ENCODE data around the gene MYLIP.

Gene MYLIP

GRCh38 chr6:16139556-16139955 is 10.7 kb downstream of the MYLIP start:
- DNase-seq (ENCODE audit: low read depth, low spot score): no peak

DNA sequence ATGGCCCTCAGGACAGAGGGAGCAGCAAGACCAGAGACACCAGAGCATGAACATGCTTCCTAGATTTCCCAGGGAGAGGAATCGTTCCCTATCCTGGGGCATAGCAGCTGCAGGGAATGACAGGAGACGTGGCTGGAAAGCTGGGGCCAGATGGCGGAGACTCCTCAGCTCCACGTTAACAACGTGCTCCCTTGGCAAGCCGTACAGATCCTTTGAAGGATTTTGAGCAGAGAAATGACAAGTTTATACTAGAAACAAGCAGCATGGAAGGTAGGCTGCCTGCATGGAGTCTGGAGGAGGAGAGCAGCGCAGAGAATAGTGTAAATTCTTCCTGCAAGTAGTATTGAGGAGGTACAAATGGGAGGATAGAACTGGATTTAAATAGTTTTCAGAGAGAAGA is 11.7 kb downstream of the MYLIP start:
- no peak for DNase-seq (ENCODE audit: low read depth, low spot score)

DNA sequence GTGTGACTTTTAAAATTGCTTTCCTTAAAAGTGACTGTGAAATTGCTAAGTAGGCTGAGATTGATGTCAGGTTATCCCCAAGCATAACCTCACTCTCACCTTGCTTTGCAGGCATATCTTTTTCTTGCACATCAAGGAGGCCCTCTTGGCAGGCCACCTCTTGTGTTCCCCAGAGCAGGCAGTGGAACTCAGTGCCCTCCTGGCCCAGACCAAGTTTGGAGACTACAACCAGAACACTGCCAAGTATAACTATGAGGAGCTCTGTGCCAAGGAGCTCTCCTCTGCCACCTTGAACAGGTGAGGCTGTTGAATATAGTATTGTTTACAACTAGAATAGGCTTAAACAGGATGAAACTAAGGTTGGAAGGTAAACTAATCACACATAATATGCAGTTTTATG is 12.6 kb downstream of the MYLIP start:
- DNase-seq (ENCODE audit: low read depth, low spot score): no peak

- no peak for DNase-seq (ENCODE audit: low read depth, low spot score)
Measured at GRCh38 chr6:16145038-16145437, 16.2 kb downstream of the MYLIP start.

GRCh38 chr6:16146028-16146427 is 17.1 kb downstream of the MYLIP start:
- no peak for DNase-seq (ENCODE audit: low read depth, low spot score)

GRCh38 chr6:16146527-16146955 is 17.7 kb downstream of the MYLIP start:
- no peak for DNase-seq (ENCODE audit: low read depth, low spot score)

GRCh38 chr6:16148498-16148897 is 19.6 kb downstream of the MYLIP start:
- no peak for DNase-seq (ENCODE audit: low read depth, low spot score)

DNA sequence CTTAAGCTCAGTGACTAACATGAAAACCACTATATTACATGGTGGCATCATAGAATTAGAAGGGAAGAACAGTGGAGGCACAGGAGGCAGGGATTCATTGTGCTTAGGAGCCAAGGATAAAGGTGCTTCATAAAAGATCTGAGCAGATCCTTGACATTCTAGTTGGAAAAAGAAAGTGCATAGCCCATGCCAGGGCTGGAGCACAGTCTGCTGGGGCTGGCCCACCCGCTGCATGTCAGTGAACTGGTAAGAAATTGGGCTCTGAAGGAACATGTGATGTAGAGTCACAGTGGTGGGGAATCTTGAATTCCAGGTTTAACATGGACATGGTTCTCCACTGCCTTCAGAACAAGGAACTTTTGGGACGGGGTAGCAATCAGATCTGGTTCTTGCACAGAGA is 20.4 kb downstream of the MYLIP start:
- DNase-seq (ENCODE audit: low read depth, low spot score): no peak

GRCh38 chr6:16150098-16150497 is 21.2 kb downstream of the MYLIP start:
- no peak for DNase-seq (ENCODE audit: low read depth, low spot score)

GRCh38 chr6:16153211-16153820 is 24.4 kb downstream of the MYLIP start:
- no peak for DNase-seq (ENCODE audit: low read depth, low spot score)

GRCh38 chr6:16154904-16155303 is 26.0 kb downstream of the MYLIP start:
- DNase-seq (ENCODE audit: low read depth, low spot score): no peak

DNA sequence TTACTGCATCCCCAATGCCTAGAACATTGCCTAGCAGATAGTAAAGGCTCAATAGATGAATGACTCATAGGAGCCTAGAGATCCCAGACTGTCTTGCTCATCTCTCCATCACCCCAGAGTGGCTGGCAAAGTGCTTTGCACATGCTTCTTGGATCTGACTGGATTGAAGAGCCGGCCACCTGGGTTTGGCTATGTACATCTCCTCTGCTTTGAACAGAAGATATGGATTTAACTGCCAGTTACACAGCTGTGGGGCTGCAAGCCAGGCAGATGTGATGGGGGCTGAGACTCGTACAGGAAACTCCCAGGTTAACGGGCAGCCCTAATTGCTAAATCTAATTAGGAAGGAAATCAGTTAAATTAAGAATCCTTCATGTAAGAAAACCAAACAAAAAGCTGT is 28.6 kb downstream of the MYLIP start:
- no peak for DNase-seq (ENCODE audit: low read depth, low spot score)

GRCh38 chr6:16157909-16158308 is 29.0 kb downstream of the MYLIP start:
- DNase-seq (ENCODE audit: low read depth, low spot score): no peak

DNA sequence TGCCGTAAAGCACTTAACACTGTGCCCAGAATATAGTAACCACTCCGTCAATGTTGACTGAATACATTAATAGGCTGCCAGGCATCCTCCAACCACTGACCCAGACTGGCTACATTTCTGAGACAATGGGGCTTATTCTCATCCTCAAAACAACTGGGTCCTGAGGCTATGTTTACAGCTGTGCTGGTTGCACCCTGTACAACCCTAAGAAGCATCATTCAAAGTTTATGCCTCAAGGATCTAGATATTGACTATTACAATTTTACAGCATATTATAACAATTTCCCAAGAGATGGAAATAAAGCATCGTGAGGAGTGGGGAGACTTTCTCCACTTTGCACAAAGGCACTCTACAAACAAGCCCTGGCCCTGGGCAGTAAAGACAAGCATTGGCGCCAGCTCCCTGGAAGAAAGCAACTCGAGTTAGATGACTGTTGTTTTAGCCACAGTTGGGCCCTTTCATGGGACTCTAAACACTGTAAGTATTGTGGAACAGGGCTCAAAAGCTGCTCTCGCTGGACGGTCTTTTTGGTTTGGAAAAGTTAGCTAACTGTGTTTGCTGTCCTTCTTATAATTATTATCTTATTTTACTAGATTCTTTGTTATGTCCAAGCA is 30.2 kb downstream of the MYLIP start:
- no peak for DNase-seq (ENCODE audit: low read depth, low spot score)

GRCh38 chr6:16160794-16161193 is 31.9 kb downstream of the MYLIP start:
- no peak for DNase-seq (ENCODE audit: low read depth, low spot score)

DNA sequence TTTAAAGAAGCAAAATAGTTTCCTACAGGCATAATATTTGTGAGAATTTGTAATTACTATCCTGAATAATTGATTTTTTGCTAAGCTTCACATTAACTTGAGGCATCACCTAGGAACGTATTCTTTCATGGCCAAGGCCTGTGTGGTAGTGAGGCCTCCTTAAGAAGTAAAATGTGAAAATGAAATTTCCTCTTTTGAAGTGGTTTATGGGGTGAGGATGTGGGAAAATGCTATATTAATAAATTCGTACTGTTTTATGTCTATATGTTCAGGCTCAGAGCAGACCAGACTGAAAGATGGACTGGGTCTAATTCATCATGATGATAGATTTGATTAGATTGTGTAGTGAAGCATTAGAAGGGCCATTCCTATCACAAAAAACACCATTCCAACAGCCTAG is 33.1 kb downstream of the MYLIP start:
- DNase-seq (ENCODE audit: low read depth, low spot score): no peak

GRCh38 chr6:16163066-16163465 is 34.2 kb downstream of the MYLIP start:
- DNase-seq (ENCODE audit: low read depth, low spot score): no peak

GRCh38 chr6:16163535-16164300 is 34.8 kb downstream of the MYLIP start:
- DNase-seq (ENCODE audit: low read depth, low spot score): no peak

- DNase-seq (ENCODE audit: low read depth, low spot score): no peak
Measured at GRCh38 chr6:16165641-16166040, 36.8 kb downstream of the MYLIP start.

DNA sequence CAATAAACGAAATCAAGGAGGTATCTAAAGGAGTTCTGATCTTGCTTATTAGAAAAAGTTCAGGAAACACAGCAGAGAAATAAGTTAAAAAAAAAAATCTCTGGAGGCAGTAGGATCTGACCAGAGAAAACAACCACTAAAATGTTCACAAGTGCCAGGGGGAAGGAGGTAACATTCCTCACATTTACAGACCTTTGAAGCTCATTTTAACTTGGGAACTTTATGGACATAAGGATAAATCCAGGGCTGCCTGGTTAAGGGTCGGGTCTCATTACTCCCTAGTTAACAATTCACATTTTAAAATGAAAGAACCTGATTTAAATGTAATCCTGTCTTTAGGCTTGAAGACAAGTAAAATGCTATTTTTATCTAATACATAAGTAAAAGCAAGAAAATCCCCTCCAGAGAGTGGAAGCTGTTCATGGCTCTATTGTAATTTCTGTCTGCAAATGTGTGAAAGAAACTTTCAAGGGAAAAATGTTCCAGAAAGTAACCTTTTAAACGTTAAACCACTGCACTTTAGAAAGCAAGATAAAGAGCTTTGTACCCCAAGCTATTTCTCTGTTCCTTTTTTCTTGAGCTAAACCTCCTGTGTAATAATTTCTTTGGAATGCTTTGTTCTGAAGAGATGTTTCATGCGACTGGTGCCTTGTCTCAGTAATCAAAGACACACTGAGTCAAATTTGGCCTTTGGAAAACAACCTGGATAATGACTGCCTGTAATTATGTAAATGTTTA is 38.2 kb downstream of the MYLIP start:
- DNase-seq (ENCODE audit: low read depth, low spot score): no peak

GRCh38 chr6:16168121-16168520 is 39.2 kb downstream of the MYLIP start:
- DNase-seq (ENCODE audit: low read depth, low spot score): no peak

GRCh38 chr6:16168858-16169257 is 40.0 kb downstream of the MYLIP start:
- no peak for DNase-seq (ENCODE audit: low read depth, low spot score)
